Measurements from ENCODE around the gene ATP11A.

DNA sequence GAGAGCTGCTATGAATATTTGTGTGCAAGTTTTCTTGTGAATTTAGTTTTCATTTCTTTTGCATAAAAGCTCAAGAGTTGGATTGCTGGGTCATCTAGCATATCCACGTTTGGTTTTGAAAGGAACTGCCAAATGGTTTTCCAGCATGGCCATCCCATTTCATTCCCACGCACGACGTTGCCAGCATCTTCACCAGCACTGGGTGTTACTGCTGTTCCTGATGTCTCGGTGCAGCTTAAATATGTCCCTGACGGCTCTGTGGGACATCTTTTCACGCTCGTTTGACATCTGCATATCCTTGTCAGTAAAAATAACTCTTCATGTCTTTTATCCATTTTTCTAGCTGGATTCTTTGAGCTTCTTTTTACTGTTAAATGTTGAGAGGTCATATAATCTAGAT lies 123.7 kb downstream of the ATP11A start:
- TF ChIP-seq CTCF (IDR thresholded peaks at IDR 0.05), result no peak
- no peak for TF ChIP-seq POLR2A (IDR thresholded peaks at IDR 0.05)
